HEK293 (cell line): ENCODE results near the gene SOX21.

Source experiments
- CTCF ChIA-PET: fragments of 350-600 bp; formaldehyde crosslinking; extraction: SDS; loops from one replicate; lab custom pipeline; 2021; ENCODE audit warnings: antibody characterized with exemption; lab: Yijun Ruan, JAX
- POLR2A ChIA-PET: fragments of 300-600 bp; formaldehyde crosslinking; extraction: SDS; loops from one replicate; lab custom pipeline; 2020; ENCODE audit warnings: antibody characterized with exemption, inconsistent platforms; lab: Yijun Ruan, JAX
- H3K27ac ChIP-seq: fragments of 200-500 bp; sonication (Bioruptor generic); 2 replicates; pipeline ENCODE4 v1.5.1; 2014; ENCODE audit warnings: low read depth, low read length, control low read depth, inconsistent platforms; ENCODE audit errors: extremely low read depth
- H3K36me3 ChIP-seq, 2 experiments: fragments of 200-500 bp in 1 of 2; sonication (Bioruptor generic) in 1 of 2; 1 replicate in 1 of 2; 2 replicates in 1 of 2; pipeline ENCODE4 v1.5.1; 2014 to 2017; ENCODE audit warnings: inconsistent platforms in 2 of 2, low read length in 2 of 2; ENCODE audit not compliant: control insufficient read depth in 2 of 2, insufficient read depth in 1 of 2
- H3K4me1 ChIP-seq: fragments of 200-500 bp; sonication (Bioruptor generic); 2 replicates; pipeline ENCODE4 v1.5.1; 2014; ENCODE audit warnings: mild to moderate bottlenecking, low read length, inconsistent platforms; ENCODE audit not compliant: control insufficient read depth, insufficient read depth
- H3K4me3 ChIP-seq: 2 replicates; pipeline ENCODE4 v1.5.1; 2011; ENCODE audit warnings: low read depth, mild to moderate bottlenecking, control low read depth, low read length, moderate library complexity
- H3K9me3 ChIP-seq: fragments of 200-500 bp; sonication (Bioruptor generic); 2 replicates; pipeline ENCODE4 v1.5.1; 2014; ENCODE audit warnings: low read depth, low read length, inconsistent platforms; ENCODE audit not compliant: control insufficient read depth, insufficient read depth
- PRDM1 ChIP-seq: fragments of 450-650 bp; formaldehyde crosslinking; IDR thresholded peaks from 2 replicates; pipeline ENCODE4; 2016; ENCODE audit warnings: missing biosample characterization, missing genetic modification characterization
- ZBTB1 ChIP-seq: fragments of 450-650 bp; formaldehyde crosslinking; IDR thresholded peaks from 2 replicates; pipeline ENCODE4 v1.5.1; 2016; ENCODE audit warnings: missing biosample characterization, missing genetic modification characterization
- ZBTB49 ChIP-seq: fragments of 450-650 bp; formaldehyde crosslinking; IDR thresholded peaks from 2 replicates; pipeline ENCODE4 v1.5.1; 2016; ENCODE audit warnings: missing biosample characterization, missing genetic modification characterization, low read depth
- ZFP41 ChIP-seq: fragments of 450-650 bp; formaldehyde crosslinking; IDR thresholded peaks from 2 replicates; pipeline ENCODE4 v1.5.1; 2016; ENCODE audit warnings: missing biosample characterization, missing genetic modification characterization, borderline replicate concordance
- ZNF140 ChIP-seq: fragments of 450-650 bp; formaldehyde crosslinking; IDR thresholded peaks from 2 replicates; pipeline ENCODE4 v1.5.1; 2016; ENCODE audit warnings: missing biosample characterization, missing genetic modification characterization
- ZNF157 ChIP-seq: fragments of 450-650 bp; formaldehyde crosslinking; IDR thresholded peaks from 2 replicates; pipeline ENCODE4 v1.5.1; 2016; ENCODE audit warnings: missing biosample characterization, missing genetic modification characterization
- ZNF19 ChIP-seq: fragments of 450-650 bp; formaldehyde crosslinking; IDR thresholded peaks from 2 replicates; pipeline ENCODE4; 2016; ENCODE audit warnings: missing biosample characterization, missing genetic modification characterization, low read depth
- ZNF214 ChIP-seq: fragments of 450-650 bp; formaldehyde crosslinking; IDR thresholded peaks from 2 replicates; pipeline ENCODE4 v1.5.1; 2017; ENCODE audit warnings: missing biosample characterization, mild to moderate bottlenecking, missing genetic modification characterization, borderline replicate concordance
- ZNF280C ChIP-seq: fragments of 450-650 bp; formaldehyde crosslinking; IDR thresholded peaks from 2 replicates; pipeline ENCODE4 v1.5.1; 2016; ENCODE audit warnings: missing biosample characterization, missing genetic modification characterization
- ZNF335 ChIP-seq: fragments of 450-650 bp; formaldehyde crosslinking; conservative IDR thresholded peaks from 2 replicates; pipeline ENCODE4 v1.5.1; 2016; ENCODE audit warnings: missing biosample characterization, missing genetic modification characterization
- ZNF473 ChIP-seq: fragments of 450-650 bp; formaldehyde crosslinking; IDR thresholded peaks from 2 replicates; pipeline ENCODE4 v1.5.1; 2017; ENCODE audit warnings: missing biosample characterization, missing genetic modification characterization
- ZNF513 ChIP-seq: fragments of 450-650 bp; IDR thresholded peaks from 2 replicates; pipeline ENCODE4 v1.5.1; 2018; ENCODE audit warnings: missing biosample characterization, missing genetic modification characterization
- ZNF514 ChIP-seq: fragments of 450-650 bp; formaldehyde crosslinking; IDR thresholded peaks from 2 replicates; pipeline ENCODE4 v1.5.1; 2016; ENCODE audit warnings: missing biosample characterization, missing genetic modification characterization
- ZNF549 ChIP-seq: fragments of 450-650 bp; IDR thresholded peaks from 2 replicates; pipeline ENCODE4 v1.5.1; 2018; ENCODE audit warnings: missing biosample characterization, missing genetic modification characterization, mild to moderate bottlenecking, inconsistent platforms, moderate library complexity
- ZNF571 ChIP-seq: fragments of 450-650 bp; formaldehyde crosslinking; IDR thresholded peaks from 2 replicates; pipeline ENCODE4 v1.5.0; 2017; ENCODE audit warnings: missing biosample characterization, missing genetic modification characterization
- ZNF580 ChIP-seq: fragments of 450-650 bp; formaldehyde crosslinking; IDR thresholded peaks from 2 replicates; pipeline ENCODE4 v1.5.1; 2016; ENCODE audit warnings: missing biosample characterization, missing genetic modification characterization
- ZNF585B ChIP-seq: fragments of 450-650 bp; formaldehyde crosslinking; IDR thresholded peaks from 2 replicates; pipeline ENCODE4 v1.5.1; 2016; ENCODE audit warnings: missing biosample characterization, missing genetic modification characterization
- ZNF654 ChIP-seq: fragments of 450-650 bp; formaldehyde crosslinking; IDR thresholded peaks from 2 replicates; pipeline ENCODE4 v1.5.1; 2016; ENCODE audit warnings: low read depth, missing biosample characterization, missing genetic modification characterization
- ZSCAN18 ChIP-seq: fragments of 450-650 bp; formaldehyde crosslinking; IDR thresholded peaks from 2 replicates; pipeline ENCODE4 v1.5.1; 2016; ENCODE audit warnings: missing biosample characterization, missing genetic modification characterization

SOX21 gene

GRCh38 chr13:94739235-94739634 is 26.9 kb upstream of the SOX21 start:
- POLR2A ChIA-PET = no interaction called here
- CTCF ChIA-PET = no interaction called here

More at GRCh38 chr13:94739235-94739634, 26.9 kb upstream of the SOX21 start:
- H3K36me3 ChIP-seq = no peaks in the 10 kb centered on the region
- H3K9me3 ChIP-seq = no peaks in the 10 kb centered on the region
- H3K4me1 ChIP-seq = no peaks in the 10 kb centered on the region
- H3K4me3 ChIP-seq = no peak overlapping the region
- H3K27ac ChIP-seq = no peak overlapping the region
- TF ChIP-seq ZNF214 (tag by site-specific recombination) (no peak), ZNF335 (tag by site-specific recombination) (no peak), ZNF280C (tag by site-specific recombination) (no peak), ZNF514 (tag by site-specific recombination) (no peak), ZNF549 (tag by site-specific recombination) (no peak), PRDM1 (no peak), ZNF513 (tag by site-specific recombination) (no peak), ZFP41 (tag by site-specific recombination) (no peak), ZBTB49 (tag by site-specific recombination) (no peak), ZSCAN18 (no peak), ZNF654 (tag by site-specific recombination) (no peak), ZNF585B (tag by site-specific recombination) (no peak), ZNF19 (no peak), ZBTB1 (tag by site-specific recombination) (no peak), ZNF580 (tag by site-specific recombination) (no peak), ZNF140 (no peak), ZNF157 (tag by site-specific recombination) (no peak), ZNF571 (tag by site-specific recombination) (no peak), ZNF473 (no peak)
- TF ChIP-seq, all 188 proteins: peak for 0
